Measurements from ENCODE around the gene ZDHHC18. TPM values are rescaled to one million over a fixed set of nuclear protein-coding genes. Genes with fewer than 3 reads are reported as not detected.

ZDHHC18 gene
- total RNA-seq, 2 experiments from 2014 or later = 18.2 to 19.5 TPM

DNA sequence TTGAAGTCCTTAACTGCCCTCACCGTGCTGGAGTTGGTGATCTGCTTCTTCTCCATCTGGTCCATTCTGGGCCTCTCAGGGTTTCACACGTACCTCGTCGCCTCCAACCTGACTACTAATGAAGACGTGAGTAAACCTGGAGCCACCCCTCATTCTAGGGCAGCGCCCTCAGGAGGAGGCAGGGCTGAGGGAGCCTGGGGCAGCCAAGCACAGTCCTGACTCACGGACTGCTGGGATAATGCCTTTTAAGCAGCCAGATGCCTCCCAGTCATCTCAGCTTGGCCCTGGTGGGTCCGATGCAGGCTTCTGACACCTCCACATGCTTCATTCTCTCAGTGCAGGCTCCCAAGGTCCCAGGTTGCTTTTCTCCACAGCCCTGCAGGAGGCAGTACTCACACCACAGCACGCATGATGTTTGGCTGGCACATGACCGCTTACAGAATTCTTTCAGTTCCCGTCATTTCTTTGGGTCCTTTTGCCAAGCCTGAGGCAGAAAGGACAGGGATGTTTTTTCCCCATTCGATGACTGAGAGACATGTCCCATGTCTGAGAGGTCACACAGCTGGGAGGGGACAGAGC is 24.7 kb downstream of the ZDHHC18 start:
- H3K9me2 ChIP-seq (ENCODE audit: insufficient read depth, low read length) = no peaks in the 10 kb centered on the region
- BruUV-seq (replicated peaks) = no TSS peak
- intact Hi-C loops (cut with micrococcal nuclease; ENCODE audit: unreplicated experiment) = no loop called here
- ChIA-PET POLR2A (no interaction called here), CTCF (ENCODE audit: unreplicated experiment) (interaction anchor here (0.5 kb wide), 1 partner anchor 40 kb away, joined by 3 read pairs; no protein-coding TSS in a partner anchor)
- no peaks in the 10 kb centered on the region for H4K20me1 ChIP-seq (ENCODE audit: insufficient read depth, low read length)
- H3K4me2 ChIP-seq (ENCODE audit: low read length) = no peak overlapping the region
- H2AFZ ChIP-seq (ENCODE audit: low read length) = no peak overlapping the region
- peaks cover 54% of the 10 kb centered on the region; the same call in 1 of the 2 replicates for H3K36me3 ChIP-seq (ENCODE audit: insufficient read depth, low read length)
- H3K4me3 ChIP-seq (ENCODE audit: low read depth, low read length, poor library complexity, severe bottlenecking) = no peak overlapping the region
- no peaks in the 10 kb centered on the region for H3K4me1 ChIP-seq (ENCODE audit: insufficient read depth, low read length, poor library complexity, severe bottlenecking)
- H3K79me2 ChIP-seq (ENCODE audit: insufficient read depth, low read depth, low read length) = no peaks in the 10 kb centered on the region
- H3K9me3 ChIP-seq (ENCODE audit: low read length) = no peaks in the 10 kb centered on the region
- no peak overlapping the region for H3K27ac ChIP-seq (ENCODE audit: low read depth, low read length, poor library complexity, severe bottlenecking)
- TF ChIP-seq EZH2phosphoT487 (IDR thresholded peaks at IDR 0.05; ENCODE audit: borderline replicate concordance, low read depth, low read length) = no peak
- TF ChIP-seq, protein P1, sequence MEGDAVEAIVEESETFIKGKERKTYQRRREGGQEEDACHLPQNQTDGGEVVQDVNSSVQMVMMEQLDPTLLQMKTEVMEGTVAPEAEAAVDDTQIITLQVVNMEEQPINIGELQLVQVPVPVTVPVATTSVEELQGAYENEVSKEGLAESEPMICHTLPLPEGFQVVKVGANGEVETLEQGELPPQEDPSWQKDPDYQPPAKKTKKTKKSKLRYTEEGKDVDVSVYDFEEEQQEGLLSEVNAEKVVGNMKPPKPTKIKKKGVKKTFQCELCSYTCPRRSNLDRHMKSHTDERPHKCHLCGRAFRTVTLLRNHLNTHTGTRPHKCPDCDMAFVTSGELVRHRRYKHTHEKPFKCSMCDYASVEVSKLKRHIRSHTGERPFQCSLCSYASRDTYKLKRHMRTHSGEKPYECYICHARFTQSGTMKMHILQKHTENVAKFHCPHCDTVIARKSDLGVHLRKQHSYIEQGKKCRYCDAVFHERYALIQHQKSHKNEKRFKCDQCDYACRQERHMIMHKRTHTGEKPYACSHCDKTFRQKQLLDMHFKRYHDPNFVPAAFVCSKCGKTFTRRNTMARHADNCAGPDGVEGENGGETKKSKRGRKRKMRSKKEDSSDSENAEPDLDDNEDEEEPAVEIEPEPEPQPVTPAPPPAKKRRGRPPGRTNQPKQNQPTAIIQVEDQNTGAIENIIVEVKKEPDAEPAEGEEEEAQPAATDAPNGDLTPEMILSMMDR (conservative IDR thresholded peaks at IDR 0.05; ENCODE audit: low read length) = peak; percentile 46
- no peak for DNase-seq (ENCODE audit: low spot score)

DNA sequence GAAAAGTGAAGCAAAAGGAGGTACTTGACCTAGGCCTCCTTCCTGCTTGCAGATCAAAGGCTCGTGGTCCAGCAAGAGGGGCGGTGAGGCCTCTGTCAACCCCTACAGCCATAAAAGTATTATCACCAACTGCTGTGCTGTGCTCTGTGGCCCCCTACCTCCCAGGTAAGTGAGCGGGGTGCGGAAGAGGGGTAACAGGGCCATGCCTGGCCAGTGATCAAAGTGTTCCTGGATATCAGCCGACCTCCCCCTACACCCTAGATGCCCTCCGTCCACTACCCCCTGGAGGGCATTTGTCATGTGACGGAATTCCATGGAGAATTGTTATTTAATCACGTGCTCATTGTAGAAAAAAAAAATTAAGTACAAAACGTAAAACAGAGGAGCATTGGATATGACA is 26.2 kb downstream of the ZDHHC18 start:
- Histone ChIP-seq H4K20me1 (ENCODE audit: insufficient read depth, low read length) (no peaks in the 10 kb centered on the region), H3K4me3 (ENCODE audit: low read depth, low read length, poor library complexity, severe bottlenecking) (no peak overlapping the region), H3K4me2 (ENCODE audit: low read length) (no peak overlapping the region), H3K4me1 (ENCODE audit: insufficient read depth, low read length, poor library complexity, severe bottlenecking) (no peaks in the 10 kb centered on the region), H3K9me3 (ENCODE audit: low read length) (no peaks in the 10 kb centered on the region), H3K79me2 (ENCODE audit: insufficient read depth, low read depth, low read length) (no peaks in the 10 kb centered on the region), H3K36me3 (ENCODE audit: insufficient read depth, low read length) (peaks cover 51% of the 10 kb centered on the region; the same call in 1 of the 2 replicates), H3K27ac (ENCODE audit: low read depth, low read length, poor library complexity, severe bottlenecking) (no peak overlapping the region), H3K9me2 (ENCODE audit: insufficient read depth, low read length) (no peaks in the 10 kb centered on the region), H2AFZ (ENCODE audit: low read length) (no peak overlapping the region)
- DNase-seq (ENCODE audit: low spot score) = no peak
- intact Hi-C loops (cut with micrococcal nuclease; ENCODE audit: unreplicated experiment) = loop anchor here (1.0 kb wide), 1 partner anchor 26 kb away; no protein-coding TSS in a partner anchor
- ChIA-PET CTCF (ENCODE audit: unreplicated experiment) (no interaction called here), POLR2A (no interaction called here)
- BruUV-seq (replicated peaks) = no TSS peak
- no peak for TF ChIP-seq EZH2phosphoT487 (IDR thresholded peaks at IDR 0.05; ENCODE audit: borderline replicate concordance, low read depth, low read length)
- TF ChIP-seq, protein P1 (conservative IDR thresholded peaks at IDR 0.05; ENCODE audit: low read length) = no peak

DNA sequence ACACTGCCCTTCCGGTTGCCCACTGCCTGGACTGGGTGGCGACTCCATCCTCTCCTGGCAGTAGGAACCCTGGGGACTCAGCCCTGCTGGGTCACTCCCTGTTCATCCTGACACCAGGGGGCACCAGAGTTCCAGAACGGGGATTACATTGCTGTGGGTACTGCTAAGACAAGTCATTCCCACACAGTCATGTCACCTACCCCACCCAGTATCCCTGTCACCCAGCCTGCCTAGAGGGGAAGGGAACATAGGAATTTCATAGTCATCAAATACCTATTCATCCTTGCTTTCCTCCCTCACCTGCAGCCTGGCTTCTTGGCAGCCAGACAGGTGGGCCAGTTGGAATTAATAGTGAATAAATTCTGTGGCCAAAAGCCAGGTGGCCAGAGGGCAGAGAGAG is 26.7 kb downstream of the ZDHHC18 start:
- TF ChIP-seq, protein P1 (conservative IDR thresholded peaks at IDR 0.05; ENCODE audit: low read length) = peak; percentile 93
- TF ChIP-seq EZH2phosphoT487 (IDR thresholded peaks at IDR 0.05; ENCODE audit: borderline replicate concordance, low read depth, low read length) = no peak
- intact Hi-C loops (cut with micrococcal nuclease; ENCODE audit: unreplicated experiment) = loop anchor here (1.0 kb wide), 1 partner anchor 25 kb away; no protein-coding TSS in a partner anchor
- no peak overlapping the region for H3K27ac ChIP-seq (ENCODE audit: low read depth, low read length, poor library complexity, severe bottlenecking)
- H4K20me1 ChIP-seq (ENCODE audit: insufficient read depth, low read length) = no peaks in the 10 kb centered on the region
- H3K4me3 ChIP-seq (ENCODE audit: low read depth, low read length, poor library complexity, severe bottlenecking) = no peak overlapping the region
- no peaks in the 10 kb centered on the region for H3K4me1 ChIP-seq (ENCODE audit: insufficient read depth, low read length, poor library complexity, severe bottlenecking)
- no peaks in the 10 kb centered on the region for H3K79me2 ChIP-seq (ENCODE audit: insufficient read depth, low read depth, low read length)
- no peak overlapping the region for H3K4me2 ChIP-seq (ENCODE audit: low read length)
- ChIA-PET CTCF (ENCODE audit: unreplicated experiment) (no interaction called here), POLR2A (no interaction called here)
- BruUV-seq (replicated peaks) = no TSS peak
- no peaks in the 10 kb centered on the region for H3K9me3 ChIP-seq (ENCODE audit: low read length)
- peak; percentile 80 for DNase-seq (ENCODE audit: low spot score)
- no peak overlapping the region for H2AFZ ChIP-seq (ENCODE audit: low read length)
- H3K36me3 ChIP-seq (ENCODE audit: insufficient read depth, low read length) = peaks cover 49% of the 10 kb centered on the region; the same call in 1 of the 2 replicates
- no peaks in the 10 kb centered on the region for H3K9me2 ChIP-seq (ENCODE audit: insufficient read depth, low read length)

All from OCI-LY7 (cell line).